Activated CD4-positive, alpha-beta T cell treated with anti-CD3 and anti-CD28 coated beads, Interleukin-2, Interleukin-6, amounts not matched to agents 100 ng/mL and 50 ng/mL, durations not matched to agents 16 hours and 8 hours (primary cell): ENCODE measurements around the gene ZHX3.
"Not testable (repeated sequence)": the region's sequence is repeated elsewhere in the genome, so short reads cannot be mapped to it uniquely, and the experiment has no call there.

ENCODE experiments used
- DNase-seq: peaks from one replicate; pipeline ENCODE4 v3.0.0-alpha.2; 2020

Gene ZHX3

GRCh38 chr20:41331731-41332130, 14.2 kb upstream of the ZHX3 start:
- DNase-seq = no peak

GRCh38 chr20:41330941-41331340, 13.4 kb upstream of the ZHX3 start:
- DNase-seq = no peak

- no peak for DNase-seq
Measured at GRCh38 chr20:41330343-41330720, 12.8 kb upstream of the ZHX3 start.

- DNase-seq = peak; percentile 77
Measured at GRCh38 chr20:41329435-41330342, 12.2 kb upstream of the ZHX3 start.

GRCh38 chr20:41327178-41327577, 9.6 kb upstream of the ZHX3 start:
- no peak for DNase-seq

- DNase-seq = no peak
Measured at GRCh38 chr20:41320976-41321375, 3.4 kb upstream of the ZHX3 start.

GRCh38 chr20:41320441-41320840, 2.9 kb upstream of the ZHX3 start:
- DNase-seq = no peak

GRCh38 chr20:41318271-41318649, 729 bp upstream of the ZHX3 start:
- no peak for DNase-seq

GRCh38 chr20:41316602-41317545, 657 bp downstream of the ZHX3 start:
- peak; percentile 83 for DNase-seq

- DNase-seq = no peak
Measured at GRCh38 chr20:41316051-41316450, 1.5 kb downstream of the ZHX3 start.

GRCh38 chr20:41314386-41314785, 3.1 kb downstream of the ZHX3 start:
- DNase-seq = no peak

GRCh38 chr20:41312009-41312408, 5.5 kb downstream of the ZHX3 start:
- not testable (repeated sequence) for DNase-seq

GRCh38 chr20:41309817-41310216, 7.7 kb downstream of the ZHX3 start:
- DNase-seq = no peak

- DNase-seq = no peak
Measured at GRCh38 chr20:41308726-41309413, 8.7 kb downstream of the ZHX3 start.

- no peak for DNase-seq
Measured at GRCh38 chr20:41308290-41308711, 9.2 kb downstream of the ZHX3 start.

- no peak for DNase-seq
Measured at GRCh38 chr20:41307021-41307420, 10.5 kb downstream of the ZHX3 start.

GRCh38 chr20:41306061-41306727, 11.3 kb downstream of the ZHX3 start:
- no peak for DNase-seq

GRCh38 chr20:41304424-41305079, 13.0 kb downstream of the ZHX3 start:
- DNase-seq = no peak

- DNase-seq = no peak
Measured at GRCh38 chr20:41304002-41304401, 13.5 kb downstream of the ZHX3 start.

- no peak for DNase-seq
Measured at GRCh38 chr20:41300886-41301285, 16.6 kb downstream of the ZHX3 start.

- no peak for DNase-seq
Measured at GRCh38 chr20:41300383-41300782, 17.1 kb downstream of the ZHX3 start.

GRCh38 chr20:41299899-41300298, 17.6 kb downstream of the ZHX3 start:
- no peak for DNase-seq
